Stimulated activated CD4-positive, alpha-beta T cell treated with anti-CD3 and anti-CD28 coated beads, Interleukin-4, amount 100 ng/mL, for 24 hours (primary cell): ENCODE data around the gene UBE3B.

ENCODE experiments used
- DNase-seq: peaks from one replicate; pipeline ENCODE4 v3.0.0-alpha.2; 2020

The UBE3B gene

GRCh38 chr12:109580684-109581333, 103.4 kb downstream of the UBE3B start:
- DNase-seq, result no peak

- no peak for DNase-seq
Observed at GRCh38 chr12:109581334-109581691, 103.9 kb downstream of the UBE3B start.

GRCh38 chr12:109581856-109582255, 104.4 kb downstream of the UBE3B start:
- no peak for DNase-seq

- DNase-seq, result no peak
Observed at GRCh38 chr12:109582636-109583035, 105.2 kb downstream of the UBE3B start.

GRCh38 chr12:109583733-109584132, 106.3 kb downstream of the UBE3B start:
- DNase-seq, result no peak
